Liver (tissue), 9 donors: ENCODE data around the gene SCEL. TPM values are rescaled to one million over a fixed set of nuclear protein-coding genes. Genes with fewer than 3 reads are reported as not detected.

Experiments used
- DNase-seq: peaks from one replicate; pipeline ENCODE4 v3.0.0-alpha.2; 2017; ENCODE audit warnings: low spot score
- H3K27ac ChIP-seq, 2 donors: one replicate each; pipeline ENCODE4 v1.7.0; 2013; ENCODE audit warnings: inconsistent platforms in 2 of 2, low read length in 2 of 2, control low read depth in 1 of 2, low read depth in 1 of 2, mild to moderate bottlenecking in 1 of 2
- H3K27me3 ChIP-seq, 4 donors: one replicate each; pipeline versions ENCODE4 v1.6.1 to v1.7.0; 2013; ENCODE audit warnings: low read length in 3 of 4, inconsistent platforms in 1 of 4, mild to moderate bottlenecking in 1 of 4, moderate library complexity in 1 of 4; ENCODE audit not compliant: control insufficient read depth in 4 of 4, insufficient read depth in 4 of 4
- H3K36me3 ChIP-seq, 4 donors: one replicate each; pipeline versions ENCODE4 v1.6.1 to v1.7.0; 2013; ENCODE audit warnings: low read length in 3 of 4, mild to moderate bottlenecking in 3 of 4, low read depth in 1 of 4, moderate library complexity in 1 of 4; ENCODE audit not compliant: control insufficient read depth in 4 of 4, insufficient read depth in 3 of 4
- H3K4me1 ChIP-seq, 4 donors: one replicate each; pipeline versions ENCODE4 v1.6.1 to v1.7.0; 2013; ENCODE audit warnings: low read length in 3 of 4, mild to moderate bottlenecking in 3 of 4, moderate library complexity in 1 of 4; ENCODE audit not compliant: control insufficient read depth in 4 of 4, insufficient read depth in 4 of 4
- H3K4me3 ChIP-seq, 3 donors: one replicate each; pipeline versions ENCODE4 v1.6.1 to v1.7.0; 2013; ENCODE audit warnings: low read length in 3 of 3, control low read depth in 1 of 3, low read depth in 1 of 3, mild to moderate bottlenecking in 1 of 3
- H3K9ac ChIP-seq, 2 donors: one replicate each; pipeline ENCODE4 v1.7.0; 2013; ENCODE audit warnings: low read length in 2 of 2, mild to moderate bottlenecking in 2 of 2, moderate library complexity in 2 of 2, control low read depth in 1 of 2, low read depth in 1 of 2
- H3K9me3 ChIP-seq, 4 donors: one replicate each; pipeline versions ENCODE4 v1.6.1 to v1.7.0; 2013; ENCODE audit warnings: low read length in 3 of 4; ENCODE audit not compliant: control insufficient read depth in 4 of 4
- EGR1 ChIP-seq, 2 donors: IDR thresholded peaks; 2 replicates each; pipeline ENCODE4 v1.6.1; 2016 to 2018; ENCODE audit warnings: antibody characterized with exemption in 2 of 2, low read depth in 2 of 2
- FOXA1 ChIP-seq: IDR thresholded peaks from 2 replicates; pipeline ENCODE4 v1.6.1; 2016; ENCODE audit warnings: antibody characterized with exemption
- FOXA2 ChIP-seq: IDR thresholded peaks from 2 replicates; pipeline ENCODE4 v1.6.1; 2016; ENCODE audit warnings: antibody characterized with exemption
- GABPA ChIP-seq, 2 donors: IDR thresholded peaks in 1 of 2; conservative IDR thresholded peaks in 1 of 2; 2 replicates each; pipeline ENCODE4 v1.6.1; 2016; ENCODE audit warnings: antibody characterized with exemption in 2 of 2, mild to moderate bottlenecking in 1 of 2, moderate library complexity in 1 of 2
- HNF4A ChIP-seq, 2 donors: conservative IDR thresholded peaks; 2 replicates each; pipeline ENCODE4 v1.6.1; 2016; ENCODE audit warnings: antibody characterized with exemption in 2 of 2, mild to moderate bottlenecking in 2 of 2
- HNF4G ChIP-seq: IDR thresholded peaks from 2 replicates; pipeline ENCODE4 v1.6.1; 2016; ENCODE audit warnings: antibody characterized with exemption
- JUND ChIP-seq, 2 donors: IDR thresholded peaks; 2 replicates each; pipeline ENCODE4 v1.6.1; 2016; ENCODE audit warnings: antibody characterized with exemption in 2 of 2
- NR2F2 ChIP-seq: IDR thresholded peaks from 2 replicates; pipeline ENCODE4 v1.6.1; 2016; ENCODE audit warnings: antibody characterized with exemption
- RAD21 ChIP-seq, 2 donors: IDR thresholded peaks; 2 replicates each; pipeline ENCODE4 v1.6.1; 2016; ENCODE audit warnings: antibody characterized with exemption in 2 of 2, mild to moderate bottlenecking in 2 of 2
- RXRA ChIP-seq, 2 donors: IDR thresholded peaks; 2 replicates each; pipeline ENCODE4 v1.6.1; 2017 to 2018; ENCODE audit warnings: antibody characterized with exemption in 2 of 2, mild to moderate bottlenecking in 1 of 2
- TAF1 ChIP-seq: conservative IDR thresholded peaks from 2 replicates; pipeline ENCODE4 v1.6.1; 2016; ENCODE audit warnings: antibody characterized with exemption, mild to moderate bottlenecking
- YY1 ChIP-seq: IDR thresholded peaks from 2 replicates; pipeline ENCODE4 v1.6.1; 2016; ENCODE audit warnings: antibody characterized with exemption, mild to moderate bottlenecking
- WGBS: extraction: QIAGEN DNeasy Blood & Tissue Kit; methylation state at CpG from one replicate; pipeline ENCODE4 v1.1.7; 2013; 5-methylcytosine and 5-hydroxymethylcytosine counted together
- polyA plus RNA-seq, 2 donors: library from polyadenylated mRNA; stranded (reverse) in 1 of 2; unstranded in 1 of 2; fragments of 200-250 nt in 1 of 2; fragments of >200 nt in 1 of 2; fragmentation: Nextera tagmentation in 1 of 2; extraction: Ambion mirVana in 1 of 2; gene quantifications; one replicate each; pipeline versions ENCODE4 v1.2.1 to v1.2.3, GENCODE V29; 2013 to 2015
- total RNA-seq, 2 donors: library from RNA; depleted of rRNA; stranded (reverse); fragments of >200 nt; gene quantifications; one replicate each; pipeline ENCODE4 v1.2.3, GENCODE V29; 2014
- TF ChIP-seq, protein P1 (sequence below): IDR thresholded peaks from 2 replicates; pipeline ENCODE4 v1.6.1; 2016; ENCODE audit warnings: antibody characterized with exemption
- TF ChIP-seq, protein P2 (sequence below): IDR thresholded peaks from 2 replicates; pipeline ENCODE4 v1.6.1; 2016; ENCODE audit warnings: antibody characterized with exemption, mild to moderate bottlenecking
- TF ChIP-seq, protein P3 (sequence below): IDR thresholded peaks from 2 replicates; pipeline ENCODE4 v1.6.1; 2016; ENCODE audit warnings: antibody characterized with exemption
- TF ChIP-seq, protein P4 (sequence below): IDR thresholded peaks from 2 replicates; pipeline ENCODE4 v1.6.1; 2016; ENCODE audit warnings: antibody characterized with exemption
- donor health status: healthy.
- donor health status: healthy.
- donor health status: healthy.
- donor health status: healthy.
- donor health status: healthy.

Gene SCEL
- total and polyA plus RNA-seq, 4 donors = 0.02 TPM; not detected in 3

- Histone ChIP-seq H3K9ac (peak overlapping the region in 1 of 2 donors; percentile 25), H3K27ac (no peak overlapping the region), H3K36me3 (no peaks in the 10 kb centered on the region), H3K27me3 (peaks cover 0 to 3% (median 0%) of the 10 kb centered on the region in 4 donors), H3K9me3 (no peaks in the 10 kb centered on the region), H3K4me1 (no peaks in the 10 kb centered on the region), H3K4me3 (no peak overlapping the region)
- no peak for DNase-seq
- TF ChIP-seq, protein P1, sequence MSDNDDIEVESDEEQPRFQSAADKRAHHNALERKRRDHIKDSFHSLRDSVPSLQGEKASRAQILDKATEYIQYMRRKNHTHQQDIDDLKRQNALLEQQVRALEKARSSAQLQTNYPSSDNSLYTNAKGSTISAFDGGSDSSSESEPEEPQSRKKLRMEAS = no peak
- TF ChIP-seq RAD21 (IDR thresholded peaks at IDR 0.05) = no peak
- TF ChIP-seq, protein P2, sequence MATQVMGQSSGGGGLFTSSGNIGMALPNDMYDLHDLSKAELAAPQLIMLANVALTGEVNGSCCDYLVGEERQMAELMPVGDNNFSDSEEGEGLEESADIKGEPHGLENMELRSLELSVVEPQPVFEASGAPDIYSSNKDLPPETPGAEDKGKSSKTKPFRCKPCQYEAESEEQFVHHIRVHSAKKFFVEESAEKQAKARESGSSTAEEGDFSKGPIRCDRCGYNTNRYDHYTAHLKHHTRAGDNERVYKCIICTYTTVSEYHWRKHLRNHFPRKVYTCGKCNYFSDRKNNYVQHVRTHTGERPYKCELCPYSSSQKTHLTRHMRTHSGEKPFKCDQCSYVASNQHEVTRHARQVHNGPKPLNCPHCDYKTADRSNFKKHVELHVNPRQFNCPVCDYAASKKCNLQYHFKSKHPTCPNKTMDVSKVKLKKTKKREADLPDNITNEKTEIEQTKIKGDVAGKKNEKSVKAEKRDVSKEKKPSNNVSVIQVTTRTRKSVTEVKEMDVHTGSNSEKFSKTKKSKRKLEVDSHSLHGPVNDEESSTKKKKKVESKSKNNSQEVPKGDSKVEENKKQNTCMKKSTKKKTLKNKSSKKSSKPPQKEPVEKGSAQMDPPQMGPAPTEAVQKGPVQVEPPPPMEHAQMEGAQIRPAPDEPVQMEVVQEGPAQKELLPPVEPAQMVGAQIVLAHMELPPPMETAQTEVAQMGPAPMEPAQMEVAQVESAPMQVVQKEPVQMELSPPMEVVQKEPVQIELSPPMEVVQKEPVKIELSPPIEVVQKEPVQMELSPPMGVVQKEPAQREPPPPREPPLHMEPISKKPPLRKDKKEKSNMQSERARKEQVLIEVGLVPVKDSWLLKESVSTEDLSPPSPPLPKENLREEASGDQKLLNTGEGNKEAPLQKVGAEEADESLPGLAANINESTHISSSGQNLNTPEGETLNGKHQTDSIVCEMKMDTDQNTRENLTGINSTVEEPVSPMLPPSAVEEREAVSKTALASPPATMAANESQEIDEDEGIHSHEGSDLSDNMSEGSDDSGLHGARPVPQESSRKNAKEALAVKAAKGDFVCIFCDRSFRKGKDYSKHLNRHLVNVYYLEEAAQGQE = no peak
- no peak for TF ChIP-seq HNF4G
- TF ChIP-seq HNF4A (conservative IDR thresholded peaks at IDR 0.05) = no peak
- no peak for TF ChIP-seq GABPA (IDR thresholded peaks at IDR 0.05 in 1 of 2, conservative IDR thresholded peaks at IDR 0.05 in 1 of 2)
- TF ChIP-seq RXRA (IDR thresholded peaks at IDR 0.05) = no peak
- TF ChIP-seq, protein P3, sequence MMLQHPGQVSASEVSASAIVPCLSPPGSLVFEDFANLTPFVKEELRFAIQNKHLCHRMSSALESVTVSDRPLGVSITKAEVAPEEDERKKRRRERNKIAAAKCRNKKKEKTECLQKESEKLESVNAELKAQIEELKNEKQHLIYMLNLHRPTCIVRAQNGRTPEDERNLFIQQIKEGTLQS = no peak
- no peak for TF ChIP-seq YY1
- TF ChIP-seq EGR1 (IDR thresholded peaks at IDR 0.05; ENCODE audit: low read depth in 2 of 2) = no peak
- 69% methylated on average over 1 of the region's 1 CpG for WGBS
Observed at GRCh38 chr13:77637588-77637987, 102.1 kb downstream of the SCEL start.

- no peaks in the 10 kb centered on the region for H3K36me3 ChIP-seq
- H3K4me3 ChIP-seq = no peak overlapping the region
- TF ChIP-seq FOXA1 = no peak
- TF ChIP-seq RAD21 (IDR thresholded peaks at IDR 0.05) = no peak
- TF ChIP-seq EGR1 (IDR thresholded peaks at IDR 0.05; ENCODE audit: low read depth in 2 of 2) = no peak
- no peak for TF ChIP-seq JUND (IDR thresholded peaks at IDR 0.05)
- no peak for TF ChIP-seq FOXA2
- TF ChIP-seq, protein P3 = no peak
- TF ChIP-seq GABPA (IDR thresholded peaks at IDR 0.05 in 1 of 2, conservative IDR thresholded peaks at IDR 0.05 in 1 of 2) = no peak
- TF ChIP-seq, protein P2 = no peak
- TF ChIP-seq, protein P4, sequence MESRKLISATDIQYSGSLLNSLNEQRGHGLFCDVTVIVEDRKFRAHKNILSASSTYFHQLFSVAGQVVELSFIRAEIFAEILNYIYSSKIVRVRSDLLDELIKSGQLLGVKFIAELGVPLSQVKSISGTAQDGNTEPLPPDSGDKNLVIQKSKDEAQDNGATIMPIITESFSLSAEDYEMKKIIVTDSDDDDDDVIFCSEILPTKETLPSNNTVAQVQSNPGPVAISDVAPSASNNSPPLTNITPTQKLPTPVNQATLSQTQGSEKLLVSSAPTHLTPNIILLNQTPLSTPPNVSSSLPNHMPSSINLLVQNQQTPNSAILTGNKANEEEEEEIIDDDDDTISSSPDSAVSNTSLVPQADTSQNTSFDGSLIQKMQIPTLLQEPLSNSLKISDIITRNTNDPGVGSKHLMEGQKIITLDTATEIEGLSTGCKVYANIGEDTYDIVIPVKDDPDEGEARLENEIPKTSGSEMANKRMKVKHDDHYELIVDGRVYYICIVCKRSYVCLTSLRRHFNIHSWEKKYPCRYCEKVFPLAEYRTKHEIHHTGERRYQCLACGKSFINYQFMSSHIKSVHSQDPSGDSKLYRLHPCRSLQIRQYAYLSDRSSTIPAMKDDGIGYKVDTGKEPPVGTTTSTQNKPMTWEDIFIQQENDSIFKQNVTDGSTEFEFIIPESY = no peak
- no peak for TF ChIP-seq HNF4A (conservative IDR thresholded peaks at IDR 0.05)
- no peak for TF ChIP-seq HNF4G
- TF ChIP-seq TAF1 = no peak
- TF ChIP-seq NR2F2 = no peak
- no peak for TF ChIP-seq YY1
- TF ChIP-seq RXRA (IDR thresholded peaks at IDR 0.05) = no peak
- H3K9me3 ChIP-seq = peaks cover 0 to 4% (median under 1%) of the 10 kb centered on the region in 4 donors
- no peaks in the 10 kb centered on the region for H3K4me1 ChIP-seq
- no peak overlapping the region for H3K9ac ChIP-seq
- no peak overlapping the region for H3K27ac ChIP-seq
- no peaks in the 10 kb centered on the region for H3K27me3 ChIP-seq
- DNase-seq = no peak
Observed at GRCh38 chr13:77650409-77650808, 114.9 kb downstream of the SCEL start.
